Measurements from ENCODE around the gene COA7. TPM values are rescaled to one million over a fixed set of nuclear protein-coding genes. Genes with fewer than 3 reads are reported as not detected.

Gene COA7
- total RNA-seq, 1 experiment from 2014 or later, result 43.7 TPM

DNA sequence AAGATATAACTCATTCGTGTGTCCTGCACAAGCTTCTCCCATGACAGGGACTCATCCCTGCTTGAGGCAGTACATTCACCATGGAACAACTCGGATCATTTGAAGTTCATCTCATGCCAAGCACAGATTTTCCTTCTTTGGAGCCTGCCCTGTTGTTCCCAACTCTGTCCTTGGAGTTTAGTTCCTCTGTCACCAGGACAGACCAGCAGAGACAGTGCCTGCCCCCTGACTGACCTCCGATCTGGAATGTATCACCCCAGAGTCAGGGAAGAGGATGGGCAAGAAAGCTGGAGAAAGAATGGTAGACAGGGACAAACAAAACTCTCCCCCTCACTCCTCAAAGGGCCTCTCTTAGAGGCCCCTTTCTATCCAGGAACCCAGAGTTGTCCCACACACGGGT is 60.2 kb downstream of the COA7 start:
- CTCF ChIA-PET, result no interaction called here
- POLR2A ChIA-PET, result no interaction called here
- ATAC-seq, result no peak

GRCh38 chr1:52636721-52637695 is 61.1 kb downstream of the COA7 start:
- no peak overlapping the region for H3K27ac Mint-ChIP-seq
- peaks cover 6% of the 10 kb centered on the region for H3K36me3 Mint-ChIP-seq
- no peak overlapping the region for H3K4me3 Mint-ChIP-seq
- peaks cover 22% of the 10 kb centered on the region for H3K4me1 Mint-ChIP-seq
- no peaks in the 10 kb centered on the region for H3K9me3 Mint-ChIP-seq
- no peak for ATAC-seq
- H3K27me3 Mint-ChIP-seq (ENCODE audit: low read depth), result peaks cover 42% of the 10 kb centered on the region
- ChIA-PET CTCF (no interaction called here), POLR2A (no interaction called here)
- no peak for DNase-seq (ENCODE audit: low spot score)
- TF ChIP-seq STAT6 (CRISPR knock-in tag; conservative IDR thresholded peaks at IDR 0.05; ENCODE audit: low read depth) (no peak), SOX15 (CRISPR knock-in tag; IDR thresholded peaks at IDR 0.05) (no peak), OVOL2 (CRISPR knock-in tag; IDR thresholded peaks at IDR 0.05; ENCODE audit: borderline replicate concordance) (no peak), ELF4 (CRISPR knock-in tag; IDR thresholded peaks at IDR 0.05; ENCODE audit: low read depth) (no peak), NR1H2 (CRISPR knock-in tag; IDR thresholded peaks at IDR 0.05) (no peak), SP1 (CRISPR knock-in tag; conservative IDR thresholded peaks at IDR 0.05) (no peak), ATF3 (CRISPR knock-in tag; conservative IDR thresholded peaks at IDR 0.05) (no peak), ZNF232 (CRISPR knock-in tag; IDR thresholded peaks at IDR 0.05) (no peak), ZNF263 (CRISPR knock-in tag; IDR thresholded peaks at IDR 0.05; ENCODE audit: low read depth) (no peak), ZNF317 (CRISPR knock-in tag; IDR thresholded peaks at IDR 0.05; ENCODE audit: borderline replicate concordance, low read depth) (no peak), ZBTB43 (CRISPR knock-in tag; IDR thresholded peaks at IDR 0.05) (no peak), ZNF396 (CRISPR knock-in tag; IDR thresholded peaks at IDR 0.05; ENCODE audit: borderline replicate concordance) (no peak), EMX1 (CRISPR knock-in tag; IDR thresholded peaks at IDR 0.05) (no peak), JUN (CRISPR knock-in tag; IDR thresholded peaks at IDR 0.05) (no peak), TCF7 (CRISPR knock-in tag; IDR thresholded peaks at IDR 0.05; ENCODE audit: low read depth) (no peak), CREM (CRISPR knock-in tag; IDR thresholded peaks at IDR 0.05) (no peak)
- TF ChIP-seq, protein P1, sequence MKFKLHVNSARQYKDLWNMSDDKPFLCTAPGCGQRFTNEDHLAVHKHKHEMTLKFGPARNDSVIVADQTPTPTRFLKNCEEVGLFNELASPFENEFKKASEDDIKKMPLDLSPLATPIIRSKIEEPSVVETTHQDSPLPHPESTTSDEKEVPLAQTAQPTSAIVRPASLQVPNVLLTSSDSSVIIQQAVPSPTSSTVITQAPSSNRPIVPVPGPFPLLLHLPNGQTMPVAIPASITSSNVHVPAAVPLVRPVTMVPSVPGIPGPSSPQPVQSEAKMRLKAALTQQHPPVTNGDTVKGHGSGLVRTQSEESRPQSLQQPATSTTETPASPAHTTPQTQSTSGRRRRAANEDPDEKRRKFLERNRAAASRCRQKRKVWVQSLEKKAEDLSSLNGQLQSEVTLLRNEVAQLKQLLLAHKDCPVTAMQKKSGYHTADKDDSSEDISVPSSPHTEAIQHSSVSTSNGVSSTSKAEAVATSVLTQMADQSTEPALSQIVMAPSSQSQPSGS (CRISPR knock-in tag; IDR thresholded peaks at IDR 0.05; ENCODE audit: borderline replicate concordance, low read depth), result no peak

More for the DNA sequence above, 60.2 kb downstream of the COA7 start:
- Mint-ChIP-seq H3K9me3 (no peaks in the 10 kb centered on the region), H3K4me3 (no peak overlapping the region), H3K27me3 (ENCODE audit: low read depth) (peaks cover 32% of the 10 kb centered on the region), H3K27ac (no peak overlapping the region), H3K4me1 (peaks cover 16% of the 10 kb centered on the region), H3K36me3 (peaks cover 6% of the 10 kb centered on the region)
- TF ChIP-seq ZNF138 (CRISPR knock-in tag; conservative IDR thresholded peaks at IDR 0.05), result no peak
- no peak for TF ChIP-seq NR3C1 (CRISPR knock-in tag; conservative IDR thresholded peaks at IDR 0.05; ENCODE audit: low read depth)
- no peak for TF ChIP-seq HMGA2 (CRISPR knock-in tag; IDR thresholded peaks at IDR 0.05)
- no peak for TF ChIP-seq GTF2I (CRISPR knock-in tag; conservative IDR thresholded peaks at IDR 0.05)
- no peak for TF ChIP-seq ZNF121 (CRISPR knock-in tag; IDR thresholded peaks at IDR 0.05)
- TF ChIP-seq MXD4 (CRISPR knock-in tag; IDR thresholded peaks at IDR 0.05; ENCODE audit: borderline replicate concordance), result no peak
- TF ChIP-seq ZNF317 (CRISPR knock-in tag; IDR thresholded peaks at IDR 0.05; ENCODE audit: borderline replicate concordance, low read depth), result no peak
- TF ChIP-seq PRRX2 (CRISPR knock-in tag; IDR thresholded peaks at IDR 0.05), result no peak
- TF ChIP-seq IRF2 (CRISPR knock-in tag; IDR thresholded peaks at IDR 0.05; ENCODE audit: borderline replicate concordance, low read depth), result no peak
- no peak for TF ChIP-seq SP1 (CRISPR knock-in tag; conservative IDR thresholded peaks at IDR 0.05)
- TF ChIP-seq, protein P2, sequence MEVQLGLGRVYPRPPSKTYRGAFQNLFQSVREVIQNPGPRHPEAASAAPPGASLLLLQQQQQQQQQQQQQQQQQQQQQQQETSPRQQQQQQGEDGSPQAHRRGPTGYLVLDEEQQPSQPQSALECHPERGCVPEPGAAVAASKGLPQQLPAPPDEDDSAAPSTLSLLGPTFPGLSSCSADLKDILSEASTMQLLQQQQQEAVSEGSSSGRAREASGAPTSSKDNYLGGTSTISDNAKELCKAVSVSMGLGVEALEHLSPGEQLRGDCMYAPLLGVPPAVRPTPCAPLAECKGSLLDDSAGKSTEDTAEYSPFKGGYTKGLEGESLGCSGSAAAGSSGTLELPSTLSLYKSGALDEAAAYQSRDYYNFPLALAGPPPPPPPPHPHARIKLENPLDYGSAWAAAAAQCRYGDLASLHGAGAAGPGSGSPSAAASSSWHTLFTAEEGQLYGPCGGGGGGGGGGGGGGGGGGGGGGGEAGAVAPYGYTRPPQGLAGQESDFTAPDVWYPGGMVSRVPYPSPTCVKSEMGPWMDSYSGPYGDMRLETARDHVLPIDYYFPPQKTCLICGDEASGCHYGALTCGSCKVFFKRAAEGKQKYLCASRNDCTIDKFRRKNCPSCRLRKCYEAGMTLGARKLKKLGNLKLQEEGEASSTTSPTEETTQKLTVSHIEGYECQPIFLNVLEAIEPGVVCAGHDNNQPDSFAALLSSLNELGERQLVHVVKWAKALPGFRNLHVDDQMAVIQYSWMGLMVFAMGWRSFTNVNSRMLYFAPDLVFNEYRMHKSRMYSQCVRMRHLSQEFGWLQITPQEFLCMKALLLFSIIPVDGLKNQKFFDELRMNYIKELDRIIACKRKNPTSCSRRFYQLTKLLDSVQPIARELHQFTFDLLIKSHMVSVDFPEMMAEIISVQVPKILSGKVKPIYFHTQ (CRISPR knock-in tag; IDR thresholded peaks at IDR 0.05), result no peak
- TF ChIP-seq SMAD4 (CRISPR knock-in tag; IDR thresholded peaks at IDR 0.05), result no peak
- TF ChIP-seq, protein P3, sequence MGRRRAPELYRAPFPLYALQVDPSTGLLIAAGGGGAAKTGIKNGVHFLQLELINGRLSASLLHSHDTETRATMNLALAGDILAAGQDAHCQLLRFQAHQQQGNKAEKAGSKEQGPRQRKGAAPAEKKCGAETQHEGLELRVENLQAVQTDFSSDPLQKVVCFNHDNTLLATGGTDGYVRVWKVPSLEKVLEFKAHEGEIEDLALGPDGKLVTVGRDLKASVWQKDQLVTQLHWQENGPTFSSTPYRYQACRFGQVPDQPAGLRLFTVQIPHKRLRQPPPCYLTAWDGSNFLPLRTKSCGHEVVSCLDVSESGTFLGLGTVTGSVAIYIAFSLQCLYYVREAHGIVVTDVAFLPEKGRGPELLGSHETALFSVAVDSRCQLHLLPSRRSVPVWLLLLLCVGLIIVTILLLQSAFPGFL (CRISPR knock-in tag; IDR thresholded peaks at IDR 0.05; ENCODE audit: borderline replicate concordance), result no peak
- DNase-seq (ENCODE audit: low spot score), result no peak
